ENCODE results near the gene LRRC14B.

DNA sequence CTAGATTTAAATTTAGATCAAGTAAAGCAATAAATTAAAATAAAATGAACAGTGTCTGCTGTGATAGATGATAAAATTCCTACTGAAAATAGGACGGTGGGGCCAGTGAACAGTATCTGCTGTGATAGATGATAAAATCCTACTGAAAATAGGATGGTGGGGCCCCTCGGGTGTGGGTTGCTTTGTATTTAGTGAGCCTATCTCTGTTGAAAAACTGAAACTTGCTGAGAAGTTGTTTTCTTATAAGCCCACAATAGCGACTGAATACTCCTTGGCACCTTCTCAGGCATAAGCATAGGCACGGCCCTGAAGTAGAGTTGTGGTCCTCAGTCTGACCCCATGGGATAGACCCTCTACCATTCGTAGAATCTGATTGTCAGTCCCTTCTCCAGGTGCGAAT is 32.5 kb downstream of the LRRC14B start:
- TF ChIP-seq CTCF (conservative IDR thresholded peaks at IDR 0.05) (no peak), ZFX (IDR thresholded peaks at IDR 0.05) (no peak)

Measured in C4-2B (cell line).